Measurements from ENCODE around the gene ELMO1. TPM values are rescaled to one million over a fixed set of nuclear protein-coding genes. Genes with fewer than 3 reads are reported as not detected.

Gene ELMO1
- polyA plus RNA-seq, 2 of the 4 experiments (the other 2 are of a cell fraction): 2.3 to 6.1 TPM

DNA sequence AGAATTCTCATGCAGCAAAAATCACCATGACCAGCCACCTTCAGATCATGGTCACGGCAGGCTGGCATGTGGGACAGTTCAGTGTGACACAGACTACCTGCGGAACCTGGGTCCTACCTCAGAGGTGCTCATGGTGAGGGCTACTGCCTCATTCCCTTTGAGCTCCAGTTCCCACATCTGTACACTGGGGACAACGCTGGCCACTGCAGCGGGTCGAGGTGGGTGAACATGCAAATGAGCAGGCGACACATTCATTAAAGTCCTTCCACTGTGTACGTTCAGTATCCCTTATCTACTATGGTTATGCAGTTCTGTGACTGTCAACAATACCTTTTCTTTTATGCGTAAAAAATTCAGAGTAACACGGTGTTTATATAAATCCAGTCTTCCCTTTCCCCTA is 505.7 kb downstream of the ELMO1 start:
- CTCF ChIA-PET: interaction anchor here (0.8 kb wide), 1 partner anchor 87 kb away, joined by 3 read pairs; no protein-coding TSS in a partner anchor
- H3K27ac ChIP-seq: no peak overlapping the region

GRCh38 chr7:36942541-36942940 is 506.1 kb downstream of the ELMO1 start:
- DNase-seq (ENCODE audit: low read depth in 1 of 2, low spot score in 1 of 2) (no peak), FAIRE-seq (no peak), ATAC-seq (no peak)
- 39% methylated on average over 4 of the region's 4 CpGs for WGBS (ENCODE audit: missing lambda C conversion rate)
- TF ChIP-seq EHMT2 (IDR thresholded peaks at IDR 0.05; ENCODE audit: low read depth) (no peak), ESRRA (IDR thresholded peaks at IDR 0.05; ENCODE audit: borderline replicate concordance, low read length) (no peak), RFX5 (IDR thresholded peaks at IDR 0.05) (no peak), NR3C1 (IDR thresholded peaks at IDR 0.05) (no peak), EHF (CRISPR knock-in tag; IDR thresholded peaks at IDR 0.05) (no peak), ZSCAN20 (CRISPR knock-in tag; IDR thresholded peaks at IDR 0.05) (no peak), CTCF (IDR thresholded peaks at IDR 0.05) (no peak), NPAS2 (CRISPR knock-in tag; IDR thresholded peaks at IDR 0.05; ENCODE audit: borderline replicate concordance) (no peak), ELK1 (IDR thresholded peaks at IDR 0.05; ENCODE audit: low read depth, low read length) (no peak), CEBPB (IDR thresholded peaks at IDR 0.05) (no peak)
- Histone ChIP-seq H3K9me3 (peaks cover 25% of the 10 kb centered on the region), H3K27ac (no peak overlapping the region), H3K4me2 (no peak overlapping the region), H3K4me3 (no peak overlapping the region), H3K4me1 (no peaks in the 10 kb centered on the region)
- ChIA-PET POLR2A (no interaction called here), CTCF (interaction anchor here (0.8 to 1.3 kb wide), 2 partner anchors 25 to 86 kb away, joined by 3 to 4 read pairs; no protein-coding TSS in a partner anchor)

More for the DNA sequence above, 505.7 kb downstream of the ELMO1 start:
- Histone ChIP-seq H3K4me3 (no peak overlapping the region), H3K9me3 (peaks cover 21% of the 10 kb centered on the region), H3K4me1 (no peaks in the 10 kb centered on the region), H3K4me2 (no peak overlapping the region)
- ATAC-seq (no peak), FAIRE-seq (no peak), DNase-seq (ENCODE audit: low read depth in 1 of 2, low spot score in 1 of 2) (no peak)
- TF ChIP-seq NR3C1 (IDR thresholded peaks at IDR 0.05): no peak
- TF ChIP-seq RARB (CRISPR knock-in tag; IDR thresholded peaks at IDR 0.05): no peak
- TF ChIP-seq, protein P1, sequence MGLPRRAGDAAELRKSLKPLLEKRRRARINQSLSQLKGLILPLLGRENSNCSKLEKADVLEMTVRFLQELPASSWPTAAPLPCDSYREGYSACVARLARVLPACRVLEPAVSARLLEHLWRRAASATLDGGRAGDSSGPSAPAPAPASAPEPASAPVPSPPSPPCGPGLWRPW (IDR thresholded peaks at IDR 0.05): no peak
- TF ChIP-seq, protein P2, sequence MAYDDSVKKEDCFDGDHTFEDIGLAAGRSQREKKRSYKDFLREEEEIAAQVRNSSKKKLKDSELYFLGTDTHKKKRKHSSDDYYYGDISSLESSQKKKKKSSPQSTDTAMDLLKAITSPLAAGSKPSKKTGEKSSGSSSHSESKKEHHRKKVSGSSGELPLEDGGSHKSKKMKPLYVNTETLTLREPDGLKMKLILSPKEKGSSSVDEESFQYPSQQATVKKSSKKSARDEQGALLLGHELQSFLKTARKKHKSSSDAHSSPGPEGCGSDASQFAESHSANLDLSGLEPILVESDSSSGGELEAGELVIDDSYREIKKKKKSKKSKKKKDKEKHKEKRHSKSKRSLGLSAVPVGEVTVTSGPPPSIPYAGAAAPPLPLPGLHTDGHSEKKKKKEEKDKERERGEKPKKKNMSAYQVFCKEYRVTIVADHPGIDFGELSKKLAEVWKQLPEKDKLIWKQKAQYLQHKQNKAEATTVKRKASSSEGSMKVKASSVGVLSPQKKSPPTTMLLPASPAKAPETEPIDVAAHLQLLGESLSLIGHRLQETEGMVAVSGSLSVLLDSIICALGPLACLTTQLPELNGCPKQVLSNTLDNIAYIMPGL (CRISPR knock-in tag; IDR thresholded peaks at IDR 0.05; ENCODE audit: borderline replicate concordance): no peak
- POLR2A ChIA-PET: no interaction called here
- WGBS (ENCODE audit: missing lambda C conversion rate): 53% methylated on average over 9 of the region's 9 CpGs

DNA sequence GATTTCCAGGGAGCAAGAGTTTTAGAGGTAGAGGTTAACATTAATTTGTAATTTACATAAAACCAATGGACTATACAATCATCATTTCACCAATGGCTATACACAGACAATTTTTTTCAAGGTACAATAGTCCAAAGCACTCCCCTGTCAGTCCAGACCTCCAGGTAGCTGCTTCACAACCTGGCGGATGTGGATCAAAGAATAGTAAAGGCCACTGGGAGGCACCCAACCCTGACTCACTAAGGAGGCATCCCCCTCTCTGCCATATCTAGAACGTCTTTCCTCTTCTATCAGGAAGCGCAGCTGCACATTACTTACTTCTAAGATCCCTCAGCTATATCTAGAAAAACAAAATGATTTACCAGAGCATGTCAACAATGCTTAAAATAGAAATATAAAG is 506.6 kb downstream of the ELMO1 start:
- H3K4me3 ChIP-seq: no peak overlapping the region
- 57% methylated on average over 3 of the region's 3 CpGs for WGBS (ENCODE audit: missing lambda C conversion rate)
- DNase-seq (ENCODE audit: low read depth in 1 of 2, low spot score in 1 of 2) (no peak), FAIRE-seq (no peak), ATAC-seq (no peak)
- H3K4me2 ChIP-seq: no peak overlapping the region
- POLR2A ChIA-PET: no interaction called here
- CTCF ChIA-PET: interaction anchor here (0.8 to 1.3 kb wide), 2 partner anchors 25 to 86 kb away, joined by 3 to 4 read pairs; no protein-coding TSS in a partner anchor
- H3K27ac ChIP-seq: no peak overlapping the region
- peaks cover 31% of the 10 kb centered on the region for H3K9me3 ChIP-seq
- no peaks in the 10 kb centered on the region for H3K4me1 ChIP-seq
- TF ChIP-seq ZC3H11A (IDR thresholded peaks at IDR 0.05) (no peak), NPAS2 (CRISPR knock-in tag; IDR thresholded peaks at IDR 0.05; ENCODE audit: borderline replicate concordance) (no peak), PHF8 (IDR thresholded peaks at IDR 0.05; ENCODE audit: borderline replicate concordance, low read depth) (no peak), TP53 (CRISPR knock-in tag; IDR thresholded peaks at IDR 0.05) (no peak), SMC3 (IDR thresholded peaks at IDR 0.05) (no peak), RFX5 (IDR thresholded peaks at IDR 0.05) (no peak), NFE2L2 (conservative IDR thresholded peaks at IDR 0.05; ENCODE audit: low read length) (no peak), POLR2A (IDR thresholded peaks at IDR 0.05; ENCODE audit: low read length) (no peak), EHMT2 (IDR thresholded peaks at IDR 0.05; ENCODE audit: low read depth) (no peak), CEBPB (IDR thresholded peaks at IDR 0.05) (no peak), FOSL2 (IDR thresholded peaks at IDR 0.05) (no peak), FOSL2 (CRISPR knock-in tag; IDR thresholded peaks at IDR 0.05) (no peak), KDM1A (IDR thresholded peaks at IDR 0.05; ENCODE audit: low read depth) (no peak), RNF2 (IDR thresholded peaks at IDR 0.05; ENCODE audit: borderline replicate concordance, low read depth) (no peak), ESRRA (IDR thresholded peaks at IDR 0.05; ENCODE audit: borderline replicate concordance, low read length) (no peak), MAFK (IDR thresholded peaks at IDR 0.05; ENCODE audit: partially characterized antibody) (no peak)
- TF ChIP-seq, protein P3, sequence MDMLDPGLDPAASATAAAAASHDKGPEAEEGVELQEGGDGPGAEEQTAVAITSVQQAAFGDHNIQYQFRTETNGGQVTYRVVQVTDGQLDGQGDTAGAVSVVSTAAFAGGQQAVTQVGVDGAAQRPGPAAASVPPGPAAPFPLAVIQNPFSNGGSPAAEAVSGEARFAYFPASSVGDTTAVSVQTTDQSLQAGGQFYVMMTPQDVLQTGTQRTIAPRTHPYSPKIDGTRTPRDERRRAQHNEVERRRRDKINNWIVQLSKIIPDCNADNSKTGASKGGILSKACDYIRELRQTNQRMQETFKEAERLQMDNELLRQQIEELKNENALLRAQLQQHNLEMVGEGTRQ (IDR thresholded peaks at IDR 0.05): no peak
- TF ChIP-seq, protein P4, sequence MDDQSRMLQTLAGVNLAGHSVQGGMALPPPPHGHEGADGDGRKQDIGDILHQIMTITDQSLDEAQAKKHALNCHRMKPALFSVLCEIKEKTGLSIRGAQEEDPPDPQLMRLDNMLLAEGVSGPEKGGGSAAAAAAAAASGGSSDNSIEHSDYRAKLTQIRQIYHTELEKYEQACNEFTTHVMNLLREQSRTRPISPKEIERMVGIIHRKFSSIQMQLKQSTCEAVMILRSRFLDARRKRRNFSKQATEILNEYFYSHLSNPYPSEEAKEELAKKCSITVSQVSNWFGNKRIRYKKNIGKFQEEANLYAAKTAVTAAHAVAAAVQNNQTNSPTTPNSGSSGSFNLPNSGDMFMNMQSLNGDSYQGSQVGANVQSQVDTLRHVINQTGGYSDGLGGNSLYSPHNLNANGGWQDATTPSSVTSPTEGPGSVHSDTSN (IDR thresholded peaks at IDR 0.05): no peak
- TF ChIP-seq, protein P1 (IDR thresholded peaks at IDR 0.05): no peak

Data from A549 (cell line).